HUES48 (cell line): ENCODE results near the gene KCNMB1.
"Not testable (repeated sequence)": the region's sequence is repeated elsewhere in the genome, so short reads cannot be mapped to it uniquely, and the experiment has no call there.

Experiments used
- H3K27ac ChIP-seq: one replicate; pipeline ENCODE4 v1.7.0; 2013; ENCODE audit warnings: low read depth, low read length, inconsistent platforms
- H3K27me3 ChIP-seq: 2 replicates; pipeline ENCODE4 v1.6.1; 2013; ENCODE audit warnings: mild to moderate bottlenecking, low read length; ENCODE audit not compliant: control insufficient read depth, insufficient read depth
- H3K36me3 ChIP-seq: 2 replicates; pipeline ENCODE4 v1.6.1; 2013; ENCODE audit warnings: low read length; ENCODE audit not compliant: control insufficient read depth, insufficient read depth
- H3K4me1 ChIP-seq: 2 replicates; pipeline ENCODE4 v1.6.1; 2013; ENCODE audit warnings: mild to moderate bottlenecking, low read length; ENCODE audit not compliant: control insufficient read depth, insufficient read depth
- H3K4me3 ChIP-seq: 2 replicates; pipeline ENCODE4 v1.5.1; 2013; ENCODE audit warnings: mild to moderate bottlenecking, low read depth, low read length
- H3K9ac ChIP-seq: 2 replicates; pipeline ENCODE4 v1.6.1; 2013; ENCODE audit warnings: mild to moderate bottlenecking, low read depth, low read length, moderate library complexity
- H3K9me3 ChIP-seq: 2 replicates; pipeline ENCODE4 v1.6.1; 2013; ENCODE audit warnings: low read length; ENCODE audit not compliant: control insufficient read depth, insufficient read depth

Gene KCNMB1

DNA sequence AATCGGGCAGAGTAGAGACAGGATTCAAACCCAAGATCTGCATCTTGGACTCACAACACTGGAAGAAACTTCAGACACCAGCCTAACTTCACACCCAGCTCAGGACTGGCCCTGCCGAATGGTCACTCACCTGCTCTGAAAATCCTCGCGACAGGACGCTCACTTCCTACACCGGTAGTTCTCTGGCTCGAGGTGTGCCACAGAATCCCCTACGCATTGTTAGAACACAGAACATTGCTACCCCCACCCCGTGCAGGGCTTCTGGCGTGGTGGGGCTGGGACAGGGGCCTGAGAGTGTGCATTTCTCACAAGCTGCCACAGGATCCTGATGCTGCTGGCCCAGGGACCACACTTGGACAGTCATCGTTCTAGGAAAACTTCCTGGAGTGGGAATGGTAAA, 12.1 kb downstream of the KCNMB1 start:
- Histone ChIP-seq H3K9ac (no peak overlapping the region), H3K27me3 (no peaks in the 10 kb centered on the region), H3K27ac (no peak overlapping the region), H3K4me1 (no peaks in the 10 kb centered on the region), H3K9me3 (no peaks in the 10 kb centered on the region), H3K36me3 (no peaks in the 10 kb centered on the region), H3K4me3 (no peak overlapping the region)

DNA sequence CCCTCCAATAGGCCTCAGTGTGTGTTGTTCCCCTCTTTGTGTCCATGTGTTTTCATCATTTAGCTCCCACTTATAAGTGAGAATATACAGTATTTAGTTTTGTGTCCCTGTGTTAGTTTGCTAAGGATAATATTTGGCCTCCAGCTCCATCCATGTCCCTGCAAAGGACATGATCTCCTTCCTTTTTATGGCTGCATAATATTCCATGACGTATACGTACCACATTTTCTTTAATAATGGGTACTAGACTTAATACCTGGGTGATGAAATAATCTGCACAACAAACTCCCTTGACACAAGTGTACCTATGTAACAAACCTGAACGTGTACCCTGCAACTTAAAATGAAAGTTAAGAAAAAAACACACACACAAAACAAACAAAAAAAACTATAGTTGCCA, 12.6 kb downstream of the KCNMB1 start:
- H3K4me3 ChIP-seq, H3K36me3 ChIP-seq, H3K9me3 ChIP-seq, H3K27ac ChIP-seq, H3K27me3 ChIP-seq, H3K4me1 ChIP-seq, H3K9ac ChIP-seq: not testable (repeated sequence)

DNA sequence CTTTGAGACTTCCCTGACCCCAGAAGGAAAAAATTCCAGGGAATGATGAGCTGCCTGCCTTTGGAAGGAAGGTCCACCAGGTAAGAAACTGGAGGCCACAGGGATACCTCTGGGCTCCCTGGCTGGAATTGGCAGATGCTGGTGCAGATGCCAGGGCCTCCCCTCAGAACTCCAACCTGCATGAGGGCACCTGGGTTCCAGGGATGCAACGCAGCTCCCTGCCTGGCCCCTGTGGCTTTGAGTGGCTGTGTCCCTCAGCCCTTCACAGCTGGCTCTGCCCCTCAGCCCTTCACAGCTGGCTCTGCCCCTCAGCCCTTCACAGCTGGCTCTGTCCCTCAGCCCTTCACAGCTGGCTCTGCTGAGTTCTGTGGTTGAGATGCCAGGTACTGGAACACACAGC, 13.9 kb downstream of the KCNMB1 start:
- Histone ChIP-seq H3K9me3 (no peaks in the 10 kb centered on the region), H3K36me3 (no peaks in the 10 kb centered on the region), H3K4me1 (no peaks in the 10 kb centered on the region), H3K4me3 (no peak overlapping the region), H3K9ac (no peak overlapping the region), H3K27me3 (no peaks in the 10 kb centered on the region), H3K27ac (no peak overlapping the region)

DNA sequence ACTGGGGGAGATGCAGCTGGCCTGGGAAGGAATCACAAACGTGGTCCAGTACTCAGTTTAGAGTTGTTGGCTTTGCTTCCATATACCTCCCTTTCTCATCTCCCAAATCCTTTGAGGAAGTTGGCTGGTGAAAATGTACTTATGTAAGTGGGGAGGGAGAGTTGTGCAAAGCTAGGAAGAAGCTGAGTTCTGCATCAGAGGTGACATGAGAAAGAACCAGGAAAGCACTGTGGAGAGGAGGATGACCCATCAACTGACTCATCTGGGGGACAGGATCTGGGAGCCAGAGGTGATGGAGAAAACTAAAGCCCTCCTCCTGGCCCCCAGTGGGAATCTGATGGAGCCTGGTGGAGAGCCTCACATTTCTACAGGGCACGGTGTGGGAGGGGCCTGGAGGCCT, 16.2 kb downstream of the KCNMB1 start:
- Histone ChIP-seq H3K36me3 (no peaks in the 10 kb centered on the region), H3K27me3 (no peaks in the 10 kb centered on the region), H3K4me3 (no peak overlapping the region), H3K27ac (no peak overlapping the region), H3K9me3 (no peaks in the 10 kb centered on the region), H3K9ac (no peak overlapping the region), H3K4me1 (no peaks in the 10 kb centered on the region)

DNA sequence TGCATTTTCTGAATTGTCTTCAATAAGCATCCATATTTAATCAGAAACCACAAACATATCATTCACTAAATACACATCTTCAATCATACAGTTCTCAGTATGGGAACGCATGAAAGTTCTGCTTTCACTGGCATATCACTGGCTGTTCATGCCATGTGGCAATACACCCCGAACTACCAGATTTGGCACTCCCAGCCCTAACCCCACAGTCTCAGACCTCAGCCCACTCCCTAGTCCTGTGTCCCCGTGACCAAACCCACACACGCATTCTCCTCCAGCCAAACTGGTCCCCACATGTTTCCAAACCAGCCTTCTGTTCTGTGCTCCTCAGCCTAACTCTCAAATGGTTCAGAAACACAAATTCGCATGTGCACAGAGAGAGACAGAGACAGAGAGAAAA, 20.6 kb downstream of the KCNMB1 start:
- no peak overlapping the region for H3K27ac ChIP-seq
- no peaks in the 10 kb centered on the region for H3K9me3 ChIP-seq
- no peak overlapping the region for H3K9ac ChIP-seq
- H3K27me3 ChIP-seq, result no peaks in the 10 kb centered on the region
- H3K36me3 ChIP-seq, result no peaks in the 10 kb centered on the region
- no peaks in the 10 kb centered on the region for H3K4me1 ChIP-seq
- H3K4me3 ChIP-seq, result no peak overlapping the region

DNA sequence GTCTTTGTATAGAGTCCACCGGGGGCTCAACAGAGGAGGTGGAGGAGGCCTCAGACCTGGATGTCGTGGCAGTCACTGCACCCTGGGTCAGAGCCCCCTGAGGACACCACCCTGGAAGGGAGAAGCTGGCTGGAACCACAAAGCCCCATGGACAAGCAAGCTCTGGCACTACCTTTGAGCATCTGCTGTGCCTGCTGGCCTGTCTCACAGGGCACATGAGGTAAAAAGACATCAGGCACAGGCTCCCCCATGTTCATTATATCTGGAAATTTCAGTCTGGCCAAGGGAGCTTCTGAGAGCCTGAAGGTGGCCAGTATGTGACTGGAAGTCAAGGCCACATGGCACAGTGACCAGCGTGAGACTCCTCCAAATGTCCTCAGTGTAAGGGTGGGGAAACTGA, 22.9 kb downstream of the KCNMB1 start:
- H3K27ac ChIP-seq, result no peak overlapping the region
- no peaks in the 10 kb centered on the region for H3K9me3 ChIP-seq
- H3K27me3 ChIP-seq, result no peaks in the 10 kb centered on the region
- no peak overlapping the region for H3K9ac ChIP-seq
- no peak overlapping the region for H3K4me3 ChIP-seq
- no peaks in the 10 kb centered on the region for H3K36me3 ChIP-seq
- H3K4me1 ChIP-seq, result no peaks in the 10 kb centered on the region

DNA sequence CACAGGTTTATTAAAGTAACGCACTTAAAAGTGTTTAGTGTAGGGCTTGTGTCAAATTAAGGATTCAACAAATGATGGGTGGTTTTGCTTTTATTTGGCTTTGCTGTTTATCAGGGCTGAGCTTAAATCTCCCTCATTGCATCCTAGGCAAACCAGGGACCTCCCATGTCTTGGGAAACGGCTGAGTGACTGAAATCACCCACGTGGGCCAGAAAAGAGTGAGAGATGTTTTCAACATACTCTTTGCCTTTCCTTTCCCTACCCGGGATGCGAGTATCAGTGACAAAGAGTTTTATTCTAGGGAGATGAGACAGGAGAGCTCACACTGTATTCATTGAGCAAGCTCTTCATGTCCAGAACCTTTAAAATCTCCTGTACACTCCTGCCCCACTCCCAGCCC, 23.3 kb downstream of the KCNMB1 start:
- H3K27me3 ChIP-seq, result no peaks in the 10 kb centered on the region
- no peak overlapping the region for H3K4me3 ChIP-seq
- H3K4me1 ChIP-seq, result no peaks in the 10 kb centered on the region
- no peaks in the 10 kb centered on the region for H3K36me3 ChIP-seq
- no peak overlapping the region for H3K9ac ChIP-seq
- no peaks in the 10 kb centered on the region for H3K9me3 ChIP-seq
- no peak overlapping the region for H3K27ac ChIP-seq

DNA sequence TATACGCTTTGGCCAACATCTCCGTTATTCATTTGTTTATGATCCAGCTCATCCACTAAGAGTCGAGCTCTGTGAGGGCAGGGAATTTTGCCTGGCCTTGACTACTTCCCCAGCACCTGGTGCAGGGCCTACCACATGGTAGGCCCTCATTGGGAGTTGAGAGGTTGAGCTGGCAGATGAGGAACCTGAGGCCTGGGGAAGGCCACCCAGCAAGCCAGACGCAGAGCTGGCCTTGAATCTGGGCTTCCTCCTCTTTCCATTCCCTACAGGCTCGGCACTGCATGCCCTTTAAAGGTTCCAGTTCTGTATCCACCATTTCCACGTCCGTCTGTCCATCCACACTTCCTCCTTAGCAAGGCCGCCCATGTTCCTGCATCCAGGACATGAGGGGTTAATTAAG, 24.2 kb downstream of the KCNMB1 start:
- Histone ChIP-seq H3K9ac (no peak overlapping the region), H3K9me3 (no peaks in the 10 kb centered on the region), H3K4me3 (no peak overlapping the region), H3K27ac (no peak overlapping the region), H3K4me1 (no peaks in the 10 kb centered on the region), H3K27me3 (no peaks in the 10 kb centered on the region), H3K36me3 (no peaks in the 10 kb centered on the region)

DNA sequence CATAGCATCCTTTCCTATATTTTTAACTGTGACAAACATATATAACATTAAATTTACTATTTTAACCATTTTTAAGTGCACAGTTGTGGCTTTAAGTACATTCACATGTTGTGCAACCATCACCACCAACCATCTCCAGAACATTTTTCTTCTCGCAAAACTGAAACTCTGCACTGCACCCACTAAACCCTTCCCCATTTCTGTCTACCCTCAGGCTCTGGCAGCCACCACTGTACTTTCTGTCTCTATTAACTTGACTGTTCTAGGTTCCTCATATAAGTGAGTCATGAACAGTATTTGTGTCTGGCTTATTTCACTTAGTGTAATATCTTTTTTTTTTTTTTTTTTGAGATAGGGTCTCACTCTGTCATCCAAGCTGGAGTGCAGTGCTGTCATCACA, 25.5 kb downstream of the KCNMB1 start:
- no peaks in the 10 kb centered on the region for H3K36me3 ChIP-seq
- no peak overlapping the region for H3K9ac ChIP-seq
- no peaks in the 10 kb centered on the region for H3K27me3 ChIP-seq
- H3K4me3 ChIP-seq, result no peak overlapping the region
- no peaks in the 10 kb centered on the region for H3K4me1 ChIP-seq
- H3K27ac ChIP-seq, result no peak overlapping the region
- no peaks in the 10 kb centered on the region for H3K9me3 ChIP-seq

DNA sequence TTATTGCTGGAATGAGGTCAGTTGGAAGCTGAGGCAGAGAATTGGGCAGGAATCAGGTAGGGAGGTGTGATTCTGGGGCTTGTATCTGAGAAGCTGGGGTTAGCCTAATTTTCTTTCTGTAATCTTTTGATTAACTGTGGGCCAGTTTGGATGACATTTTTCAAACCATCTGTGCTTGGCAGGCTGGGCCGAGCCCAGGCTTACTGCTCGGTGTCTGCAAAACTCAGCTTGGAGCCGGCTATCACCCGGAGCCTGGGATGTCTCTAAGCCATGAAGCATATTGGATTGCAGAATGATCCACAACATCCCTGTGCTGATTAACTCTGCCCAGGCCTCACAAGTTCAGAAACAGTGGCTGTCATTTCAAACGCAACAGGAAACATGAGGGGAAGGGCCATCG, 26.5 kb downstream of the KCNMB1 start:
- H3K4me3 ChIP-seq, result no peak overlapping the region
- H3K9ac ChIP-seq, result no peak overlapping the region
- no peak overlapping the region for H3K27ac ChIP-seq
- peaks cover 5% of the 10 kb centered on the region; the same call in 1 of the 2 replicates for H3K4me1 ChIP-seq
- H3K27me3 ChIP-seq, result no peaks in the 10 kb centered on the region
- H3K36me3 ChIP-seq, result no peaks in the 10 kb centered on the region
- H3K9me3 ChIP-seq, result no peaks in the 10 kb centered on the region

DNA sequence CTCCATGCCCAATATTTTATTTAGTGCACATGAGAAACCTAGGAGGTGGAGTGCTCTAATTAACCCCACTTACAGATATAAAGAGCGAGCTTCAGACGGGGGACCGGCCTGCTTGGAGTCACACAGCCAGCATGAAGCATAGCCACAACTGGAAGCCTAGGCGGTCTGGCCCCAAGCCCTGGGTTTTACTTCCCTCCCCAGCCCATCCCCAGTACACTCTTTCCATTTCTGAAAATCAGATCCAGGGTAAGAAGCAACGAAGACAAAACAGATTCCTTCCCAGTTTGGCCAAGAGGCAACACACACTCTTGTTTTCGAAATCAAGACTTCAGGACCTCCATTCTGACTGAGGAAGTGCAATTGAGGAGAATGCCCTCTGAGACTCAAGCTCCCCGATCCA, 27.1 kb downstream of the KCNMB1 start:
- Histone ChIP-seq H3K27me3 (no peaks in the 10 kb centered on the region), H3K4me3 (no peak overlapping the region), H3K36me3 (no peaks in the 10 kb centered on the region), H3K27ac (no peak overlapping the region), H3K9ac (no peak overlapping the region), H3K4me1 (peaks cover 5% of the 10 kb centered on the region; the same call in 1 of the 2 replicates), H3K9me3 (no peaks in the 10 kb centered on the region)

DNA sequence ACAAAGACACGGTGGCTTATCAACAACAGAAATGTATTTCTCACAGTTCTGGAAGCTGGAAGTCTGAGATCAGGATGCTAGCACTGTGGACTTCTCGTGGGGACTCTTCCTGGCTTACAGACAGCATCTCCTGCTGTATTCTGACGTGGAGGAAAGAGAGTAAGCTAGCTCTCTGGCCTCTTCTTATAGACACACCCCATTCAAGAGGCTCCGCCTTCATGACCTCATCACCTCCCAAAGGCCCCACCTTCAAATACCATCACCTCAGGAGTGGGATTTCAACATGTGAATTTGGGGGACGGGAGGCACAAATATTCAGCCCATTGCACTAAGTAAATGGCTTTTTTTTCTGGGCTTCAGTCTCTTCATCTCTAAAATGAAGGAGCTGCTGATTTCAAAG, 27.6 kb downstream of the KCNMB1 start:
- no peaks in the 10 kb centered on the region for H3K9me3 ChIP-seq
- no peak overlapping the region for H3K9ac ChIP-seq
- no peak overlapping the region for H3K27ac ChIP-seq
- no peak overlapping the region for H3K4me3 ChIP-seq
- no peaks in the 10 kb centered on the region for H3K27me3 ChIP-seq
- no peaks in the 10 kb centered on the region for H3K36me3 ChIP-seq
- peaks cover 5% of the 10 kb centered on the region; the same call in 1 of the 2 replicates for H3K4me1 ChIP-seq
